HG03354 (cell line): ENCODE data around the gene HHEX.
"Not testable (repeated sequence)": the region's sequence is repeated elsewhere in the genome, so short reads cannot be mapped to it uniquely, and the experiment has no call there.

ENCODE experiments used
- ATAC-seq: cut with Tn5 transposase; IDR thresholded peaks from one replicate; pipeline ENCODE4 v1.9.1; 2021; ENCODE audit warnings: mild to moderate bottlenecking; ENCODE audit not compliant: unreplicated experiment, poor library complexity, severe bottlenecking

Gene HHEX

GRCh38 chr10:92689663-92690210 lies at the start of gene HHEX:
Gene HHEX (plus strand): TSS chr10:92689955. CDS start chr10:92689987, 32 bp downstream.
- peak; percentile 57 for ATAC-seq

DNA sequence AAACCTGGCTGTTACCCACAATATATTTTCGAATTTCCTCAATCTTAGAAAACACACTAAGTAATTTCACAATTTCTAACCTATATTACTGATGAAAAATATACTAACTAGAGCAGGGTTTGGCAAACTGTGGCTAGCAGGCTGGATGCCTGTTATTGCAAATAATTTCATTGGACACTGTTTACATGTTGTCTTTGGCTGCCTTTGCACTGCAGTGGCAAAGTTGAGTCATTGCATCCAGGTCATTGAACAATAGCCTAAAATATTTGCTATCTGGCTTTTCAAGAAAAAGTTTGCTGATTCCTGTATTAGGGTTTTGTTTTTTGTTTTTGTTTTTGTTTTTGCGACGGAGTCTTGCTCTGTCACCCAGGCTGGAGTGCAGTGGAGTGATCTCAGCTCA lies 49.6 kb upstream of the HHEX start:
- ATAC-seq = no peak

DNA sequence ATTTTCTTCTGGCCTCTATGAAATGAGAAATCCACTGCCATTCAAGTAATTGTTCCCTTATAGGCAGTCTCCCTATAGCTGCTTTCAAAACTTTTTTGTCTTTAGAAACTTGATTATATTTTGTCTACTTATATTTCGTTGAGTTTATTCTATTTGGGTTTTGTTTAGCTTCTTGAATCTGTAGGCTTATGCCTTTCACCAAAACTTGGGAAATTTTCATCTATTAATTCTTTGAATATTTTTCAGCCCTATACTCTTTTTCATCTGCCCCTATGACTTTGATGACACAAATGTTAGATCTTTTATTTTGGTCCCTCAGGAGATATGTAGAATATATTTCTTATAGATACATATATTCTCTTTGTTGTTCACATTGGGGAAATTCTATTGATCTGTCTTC lies 48.3 kb upstream of the HHEX start:
- ATAC-seq = no peak

DNA sequence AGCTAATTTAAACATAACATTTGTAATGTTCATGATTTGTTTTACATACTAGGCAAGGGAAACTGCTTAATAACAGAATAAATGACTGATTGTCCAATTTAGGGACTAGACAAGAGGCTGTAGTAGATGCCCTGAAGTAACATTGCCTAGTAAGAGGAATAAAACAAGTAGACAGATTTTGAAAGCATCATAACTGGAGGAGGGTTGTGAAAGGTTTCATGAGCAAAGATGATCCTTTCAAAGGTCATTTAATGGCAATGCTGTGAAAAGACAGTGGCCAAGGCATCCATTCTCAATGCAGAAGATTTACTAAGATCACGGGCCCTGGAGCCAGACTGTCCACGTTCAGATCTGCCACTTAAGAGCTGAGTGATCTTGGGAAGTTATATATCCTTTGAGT lies 44.8 kb upstream of the HHEX start:
- ATAC-seq = no peak

DNA sequence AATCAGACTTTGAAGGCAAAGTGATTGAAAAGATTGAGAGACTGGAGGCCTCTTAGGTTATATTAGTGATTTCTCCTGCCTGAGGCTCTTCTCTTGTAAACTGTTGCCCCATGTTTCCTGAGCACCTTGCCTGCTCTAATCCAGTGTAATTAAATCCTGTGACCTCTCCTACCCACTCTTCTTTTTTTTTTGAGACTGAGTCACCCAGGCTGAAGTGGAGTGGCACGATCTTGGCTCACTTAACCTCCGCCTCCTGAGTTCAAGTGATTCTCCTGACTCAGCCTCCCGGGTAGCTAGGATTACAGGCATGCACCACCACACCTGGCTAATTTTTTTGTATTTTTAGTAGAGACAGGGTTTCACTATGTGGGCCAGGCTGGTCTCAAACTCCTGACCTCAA lies 38.9 kb upstream of the HHEX start:
- not testable (repeated sequence) for ATAC-seq

DNA sequence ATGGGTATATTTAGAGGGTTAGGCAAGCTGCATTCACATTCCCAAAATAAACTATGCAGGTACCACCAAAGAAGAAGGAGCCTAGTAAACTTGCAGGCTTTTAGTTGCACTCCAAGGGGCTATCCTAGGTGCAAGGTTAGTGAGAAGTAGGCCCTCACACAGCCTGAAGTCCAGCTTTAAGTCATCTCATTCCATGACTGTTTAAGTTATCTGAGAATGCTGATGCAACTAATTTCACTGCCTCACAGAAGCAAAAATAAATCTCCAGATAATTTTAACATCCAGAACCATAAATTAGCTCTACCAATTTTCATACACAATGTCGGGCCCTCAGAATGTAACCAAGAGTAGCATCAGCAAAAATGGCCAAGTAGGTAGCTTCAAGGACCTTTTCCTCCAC lies 34.3 kb upstream of the HHEX start:
- no peak for ATAC-seq

GRCh38 chr10:92656266-92656961 lies 33.3 kb upstream of the HHEX start:
- no peak for ATAC-seq

GRCh38 chr10:92657024-92657423 lies 32.7 kb upstream of the HHEX start:
- no peak for ATAC-seq

DNA sequence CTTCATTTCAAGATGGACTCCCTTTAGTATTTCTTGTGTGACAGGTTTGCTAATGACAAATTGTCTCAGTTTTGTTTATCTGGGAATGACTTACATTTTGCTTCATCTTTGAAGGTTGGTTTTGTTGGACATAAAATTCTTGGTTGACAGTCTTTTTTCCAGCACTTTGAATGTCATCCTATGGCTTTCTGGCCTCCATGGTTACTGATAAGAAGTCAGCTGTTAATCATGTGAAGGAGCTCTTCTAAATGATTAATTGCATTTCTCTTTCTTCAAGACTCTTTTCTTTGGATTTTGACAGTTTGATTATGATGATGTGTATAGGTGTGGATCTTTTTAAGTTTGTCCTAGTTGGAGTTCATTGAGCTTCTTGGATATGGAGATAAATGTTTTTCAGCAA lies 26.9 kb upstream of the HHEX start:
- no peak for ATAC-seq

DNA sequence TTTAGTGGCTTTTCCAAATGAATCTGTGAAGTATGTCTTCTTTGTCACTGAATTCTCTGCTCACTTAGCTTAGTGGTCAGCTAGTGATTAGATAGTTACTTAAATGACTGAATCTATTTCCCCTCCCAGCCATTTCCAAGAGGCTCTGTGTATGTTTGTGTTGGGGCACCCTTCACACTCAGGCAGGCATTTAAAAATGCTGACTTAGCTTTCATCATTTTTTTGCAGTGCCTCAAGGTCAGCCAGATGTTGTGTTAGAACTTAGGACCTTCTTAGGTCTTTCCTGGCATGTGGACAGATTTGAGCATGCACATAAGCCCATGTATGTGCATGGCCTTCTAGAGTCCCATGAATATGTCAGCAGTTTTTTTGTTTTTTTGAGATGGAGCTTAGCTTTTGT lies 25.4 kb upstream of the HHEX start:
- ATAC-seq = no peak

- no peak for ATAC-seq
Measured at GRCh38 chr10:92667078-92667477, 22.7 kb upstream of the HHEX start.

GRCh38 chr10:92677708-92678107 lies 12.0 kb upstream of the HHEX start:
- ATAC-seq = no peak

GRCh38 chr10:92678206-92678605 lies 11.5 kb upstream of the HHEX start:
- ATAC-seq = no peak

GRCh38 chr10:92681306-92681834 lies 8.4 kb upstream of the HHEX start:
- ATAC-seq = no peak

DNA sequence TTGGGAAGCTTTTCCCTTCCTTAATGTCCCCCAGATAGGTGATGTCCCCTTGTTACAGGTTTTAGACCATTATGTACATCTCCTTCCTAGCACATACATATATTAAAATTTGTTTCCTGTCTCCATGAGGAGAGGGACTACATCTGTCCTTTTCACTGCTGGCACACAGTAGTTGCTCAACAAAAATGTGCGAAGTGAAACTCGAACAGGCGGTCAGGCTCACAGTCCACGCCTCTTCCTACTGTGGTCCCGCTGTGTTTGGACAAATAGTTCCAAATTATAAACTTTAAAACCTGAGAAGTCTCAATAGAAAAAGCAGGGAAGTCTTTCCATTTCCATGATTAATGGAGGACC lies 1.2 kb upstream of the HHEX start:
- no peak for ATAC-seq

- peak; percentile 33 for ATAC-seq
Measured at GRCh38 chr10:92688927-92689662, 660 bp upstream of the HHEX start.

DNA sequence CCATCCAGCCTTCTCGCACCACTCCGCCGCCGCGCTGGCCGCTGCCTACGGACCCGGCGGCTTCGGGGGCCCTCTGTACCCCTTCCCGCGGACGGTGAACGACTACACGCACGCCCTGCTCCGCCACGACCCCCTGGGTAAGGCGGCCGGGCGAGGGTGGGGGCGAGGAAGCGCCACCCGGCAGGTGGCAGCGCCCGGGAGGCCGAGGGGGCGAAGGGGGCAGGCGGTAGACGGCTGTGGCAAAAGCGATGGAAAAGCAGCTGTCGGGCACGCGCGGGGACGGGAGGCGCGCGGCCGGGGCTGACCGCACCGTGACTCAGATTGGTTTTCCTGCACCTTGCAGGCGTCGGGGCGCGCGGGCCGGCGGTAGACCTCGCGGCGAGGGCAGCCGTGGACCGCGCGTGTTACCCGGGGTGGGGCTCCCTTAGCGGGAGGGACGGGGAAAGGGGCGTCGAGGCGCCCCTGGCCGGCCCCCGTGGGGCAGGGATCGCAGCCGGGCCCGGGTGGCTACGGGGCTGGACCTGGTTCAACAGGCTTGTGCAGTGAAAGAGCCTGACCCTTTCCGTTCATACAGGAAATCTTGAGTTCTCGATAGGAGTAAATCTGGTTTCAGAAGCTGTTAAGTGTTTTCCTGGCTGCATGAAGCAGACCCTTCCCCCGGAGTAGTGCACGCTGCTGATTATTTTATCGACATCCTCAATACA lies 608 bp downstream of the HHEX start:
- ATAC-seq = peak; percentile 26

DNA sequence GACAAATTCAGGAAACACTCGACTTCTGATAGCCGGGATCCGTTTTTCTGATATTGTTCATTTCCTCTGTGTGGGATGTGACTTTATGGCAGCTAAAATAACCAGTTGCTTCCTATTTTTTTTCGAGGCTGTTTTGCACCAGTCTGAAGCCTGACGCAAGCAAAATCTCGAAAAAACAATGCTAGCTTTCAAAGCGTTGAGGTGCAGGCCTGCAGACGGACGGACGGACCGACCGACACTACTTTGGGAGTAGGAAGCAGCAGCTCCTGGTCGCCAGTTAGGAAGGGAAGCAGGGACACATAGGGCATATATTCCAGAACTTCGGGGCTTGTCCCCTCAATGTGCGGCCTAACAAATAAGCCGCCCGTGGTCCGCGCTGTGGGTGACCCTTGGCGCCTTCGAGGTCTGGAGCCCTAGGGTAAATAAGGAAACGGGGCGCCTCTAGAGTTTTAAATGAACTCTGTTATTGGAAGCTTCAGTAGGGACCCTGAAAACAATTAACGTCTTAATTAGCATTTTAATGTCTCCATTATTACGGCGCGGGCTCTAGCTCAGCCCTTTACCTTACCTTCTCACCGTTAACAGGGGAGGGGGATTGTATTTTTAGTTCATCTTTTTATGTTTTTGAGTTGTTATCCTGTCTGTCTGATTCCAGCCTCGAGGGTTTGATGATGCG lies 1.3 kb downstream of the HHEX start:
- ATAC-seq = no peak

GRCh38 chr10:92691591-92692079 lies 1.9 kb downstream of the HHEX start:
- ATAC-seq = no peak
